ENCODE measurements around the gene KIAA0232.

DNA sequence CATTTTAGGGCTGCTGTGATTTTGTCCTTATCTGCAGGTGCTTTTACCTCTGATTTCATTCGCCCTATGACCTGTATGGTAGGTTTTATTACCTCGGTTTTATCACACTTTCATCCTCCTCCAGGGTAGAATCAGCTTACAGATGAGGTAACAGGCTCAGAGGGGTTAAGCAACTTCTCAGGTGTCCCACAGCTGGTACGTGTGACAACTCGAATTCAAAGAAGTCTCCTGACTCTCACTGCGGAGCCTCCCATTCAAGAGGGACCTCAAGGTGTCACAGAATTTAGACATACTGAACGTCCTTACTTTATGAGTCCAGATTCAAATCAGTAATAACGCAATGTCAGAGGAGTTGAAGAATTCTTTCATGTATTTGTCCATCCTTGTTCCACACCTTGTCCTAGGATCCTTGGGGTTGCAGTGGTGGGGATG, 12.5 kb upstream of the KIAA0232 start:
- TF ChIP-seq POLR2A (IDR thresholded peaks at IDR 0.05) (no peak), CTCF (IDR thresholded peaks at IDR 0.05) (no peak)
